GM19468 (cell line): ENCODE measurements around the gene SELENOF.
"Not testable (repeated sequence)": the region's sequence is repeated elsewhere in the genome, so short reads cannot be mapped to it uniquely, and the experiment has no call there.

Experiments
- ATAC-seq: cut with Tn5 transposase; IDR thresholded peaks from one replicate; pipeline ENCODE4 v1.9.1; 2021; ENCODE audit warnings: mild to moderate bottlenecking, moderate library complexity, moderate number of reproducible peaks; ENCODE audit not compliant: unreplicated experiment; ENCODE audit errors: extremely low read depth

The SELENOF gene

GRCh38 chr1:86821956-86822355 lies 92.0 kb downstream of the SELENOF start:
- ATAC-seq, result no peak

DNA sequence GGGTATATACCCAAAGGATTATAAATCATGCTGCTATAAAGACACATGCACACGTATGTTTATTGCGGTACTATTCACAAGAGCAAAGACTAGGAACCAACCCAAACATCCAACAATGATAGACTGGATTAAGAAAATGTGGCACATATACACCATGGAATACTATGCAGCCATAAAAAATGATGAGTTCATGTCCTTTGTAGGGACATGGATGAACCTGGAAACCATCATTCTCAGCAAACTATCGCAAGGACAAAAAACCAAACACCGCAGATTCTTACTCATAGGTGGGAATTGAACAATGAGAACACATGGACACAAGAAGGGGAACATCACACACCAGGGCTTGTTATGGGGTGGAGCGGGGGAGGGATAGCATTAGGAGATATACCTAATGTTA lies 94.0 kb downstream of the SELENOF start:
- ATAC-seq, result not testable (repeated sequence)

- ATAC-seq, result not testable (repeated sequence)
Observed at GRCh38 chr1:86817246-86817826, 96.6 kb downstream of the SELENOF start.

DNA sequence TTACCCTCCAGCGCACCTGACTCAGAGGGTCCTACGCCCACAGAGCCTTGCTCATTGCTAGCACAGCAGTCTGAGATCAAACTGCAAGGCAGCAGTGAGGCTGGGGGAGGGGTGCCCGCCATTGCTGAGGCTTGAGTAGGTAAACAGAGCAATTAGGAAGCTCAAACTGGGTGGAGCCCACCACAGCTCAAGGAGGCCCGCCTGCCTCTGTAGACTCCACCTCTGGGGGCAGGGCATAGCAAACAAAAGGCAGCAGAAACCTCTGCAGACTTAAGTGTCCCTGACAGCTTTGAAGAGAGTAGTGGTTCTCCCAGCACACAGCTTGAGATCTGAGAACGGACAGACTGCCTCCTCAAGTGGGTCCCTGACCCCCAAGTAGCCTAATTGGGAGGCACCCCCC lies 99.8 kb downstream of the SELENOF start:
- not testable (repeated sequence) for ATAC-seq
